Activated CD4-positive, alpha-beta memory T cell treated with anti-CD3 and anti-CD28 coated beads, Interleukin-2, amount 10 ng/mL, durations not matched to agents 7 days and 5 days (primary cell): ENCODE data around the gene ZSWIM5. TPM values are rescaled to one million over a fixed set of nuclear protein-coding genes. Genes with fewer than 3 reads are reported as not detected.
A peak's percentile ranks its signal among the peaks of the same experiment; 100 is the strongest.
"Not testable (repeated sequence)": the region's sequence is repeated elsewhere in the genome, so short reads cannot be mapped to it uniquely, and the experiment has no call there.

Experiments used
- CTCF ChIA-PET: fragments of 350-600 bp; sonication (Branson Sonifier 250); formaldehyde crosslinking; loops from one replicate; lab custom pipeline; 2021; ENCODE audit warnings: antibody characterized with exemption, inconsistent platforms; lab: Charles Lee
- POLR2A ChIA-PET: fragments of 350-600 bp; sonication (Branson Sonifier 250); formaldehyde crosslinking; loops from one replicate; lab custom pipeline; 2021; ENCODE audit warnings: antibody characterized with exemption; lab: Charles Lee
- DNase-seq: peaks from one replicate; pipeline ENCODE4 v3.0.0-alpha.2; 2020
- H3K27ac Mint-ChIP-seq: one replicate; pipeline ENCODE4 v1.8.0; 2021; ENCODE audit warnings: mild to moderate bottlenecking, mixed read lengths
- H3K27me3 Mint-ChIP-seq: one replicate; pipeline ENCODE4 v1.8.0; 2021; ENCODE audit warnings: mixed read lengths
- H3K36me3 Mint-ChIP-seq: one replicate; pipeline ENCODE4 v1.8.0; 2021; ENCODE audit warnings: low read depth, mixed read lengths
- H3K4me1 Mint-ChIP-seq: one replicate; pipeline ENCODE4 v1.8.0; 2021; ENCODE audit warnings: mixed read lengths
- H3K4me3 Mint-ChIP-seq: one replicate; pipeline ENCODE4 v1.8.0; 2021; ENCODE audit warnings: mild to moderate bottlenecking, mixed read lengths
- H3K9me3 Mint-ChIP-seq: one replicate; pipeline ENCODE4 v1.8.0; 2021; ENCODE audit warnings: mixed read lengths
- total RNA-seq, 2 experiments: library from RNA; stranded (reverse); gene quantifications; one replicate each; pipeline ENCODE4 v1.2.3, GENCODE V29; 2021

The ZSWIM5 gene
- total RNA-seq, 2 experiments from 2014 or later: 0.30 to 0.38 TPM

GRCh38 chr1:45009296-45009865, 197.0 kb downstream of the ZSWIM5 start:
- Mint-ChIP-seq H3K4me1 (peaks cover 43% of the 10 kb centered on the region), H3K36me3 (peaks cover 43% of the 10 kb centered on the region), H3K27me3 (no peaks in the 10 kb centered on the region), H3K9me3 (no peaks in the 10 kb centered on the region), H3K4me3 (peak overlapping the region; percentile 81), H3K27ac (no peak overlapping the region)
- CTCF ChIA-PET: interaction anchor here (3.4 to 12.8 kb wide), 4 partner anchors 23 to 293 kb away, joined by 16 to 331 read pairs (median 22); partner anchors contain the start of genes EIF2B3 and PLK3
- no peak for DNase-seq
- POLR2A ChIA-PET: interaction anchor here (0.9 to 5.8 kb wide), 14 partner anchors 23 to 575 kb away, joined by 3 to 76 read pairs (median 31); partner anchors contain the start of genes EIF2B3, HPDL, MUTYH and NASP

GRCh38 chr1:45008516-45008915, 197.9 kb downstream of the ZSWIM5 start:
- no peak overlapping the region for H3K27ac Mint-ChIP-seq
- peaks cover 35% of the 10 kb centered on the region for H3K4me1 Mint-ChIP-seq
- H3K9me3 Mint-ChIP-seq: no peaks in the 10 kb centered on the region
- no peaks in the 10 kb centered on the region for H3K27me3 Mint-ChIP-seq
- ChIA-PET POLR2A (interaction anchor here (1.5 kb wide), 1 partner anchor 287 kb away, joined by 3 read pairs; no protein-coding TSS in a partner anchor), CTCF (no interaction called here)
- no peak for DNase-seq
- H3K36me3 Mint-ChIP-seq: peaks cover 43% of the 10 kb centered on the region
- no peak overlapping the region for H3K4me3 Mint-ChIP-seq

- no peak overlapping the region for H3K4me3 Mint-ChIP-seq
- ChIA-PET CTCF (no interaction called here), POLR2A (interaction anchor here (1.5 kb wide), 1 partner anchor 286 kb away, joined by 3 read pairs; no protein-coding TSS in a partner anchor)
- H3K36me3 Mint-ChIP-seq: peaks cover 47% of the 10 kb centered on the region
- H3K4me1 Mint-ChIP-seq: peaks cover 30% of the 10 kb centered on the region
- no peaks in the 10 kb centered on the region for H3K27me3 Mint-ChIP-seq
- H3K27ac Mint-ChIP-seq: no peak overlapping the region
- DNase-seq: no peak
- H3K9me3 Mint-ChIP-seq: no peaks in the 10 kb centered on the region
Observed at GRCh38 chr1:45008076-45008475, 198.3 kb downstream of the ZSWIM5 start.

- Mint-ChIP-seq H3K27me3 (no peaks in the 10 kb centered on the region), H3K4me1 (peaks cover 24% of the 10 kb centered on the region), H3K36me3 (peaks cover 54% of the 10 kb centered on the region), H3K9me3 (no peaks in the 10 kb centered on the region), H3K27ac (no peak overlapping the region), H3K4me3 (no peak overlapping the region)
- POLR2A ChIA-PET: no interaction called here
- no peak for DNase-seq
- CTCF ChIA-PET: no interaction called here
Observed at GRCh38 chr1:45007311-45007710, 199.1 kb downstream of the ZSWIM5 start.

- no peak for DNase-seq
Observed at GRCh38 chr1:45005761-45006160, 200.6 kb downstream of the ZSWIM5 start.

GRCh38 chr1:45004281-45004920, 202.0 kb downstream of the ZSWIM5 start:
- Mint-ChIP-seq H3K27me3 (no peaks in the 10 kb centered on the region), H3K4me1 (peaks cover 12% of the 10 kb centered on the region), H3K4me3 (no peak overlapping the region), H3K36me3 (peaks cover 61% of the 10 kb centered on the region), H3K27ac (no peak overlapping the region), H3K9me3 (no peaks in the 10 kb centered on the region)
- POLR2A ChIA-PET: interaction anchor here (1.6 kb wide), 1 partner anchor 195 kb away, joined by 4 read pairs; no protein-coding TSS in a partner anchor
- no peak for DNase-seq
- CTCF ChIA-PET: interaction anchor here (1.8 kb wide), 1 partner anchor 14 kb away, joined by 6 read pairs; no protein-coding TSS in a partner anchor

More at GRCh38 chr1:45005761-45006160, 200.6 kb downstream of the ZSWIM5 start:
- Mint-ChIP-seq H3K27ac (no peak overlapping the region), H3K36me3 (peaks cover 60% of the 10 kb centered on the region), H3K27me3 (no peaks in the 10 kb centered on the region), H3K4me1 (peaks cover 19% of the 10 kb centered on the region), H3K4me3 (no peak overlapping the region), H3K9me3 (no peaks in the 10 kb centered on the region)
- CTCF ChIA-PET: interaction anchor here (1.8 kb wide), 1 partner anchor 13 kb away, joined by 6 read pairs; no protein-coding TSS in a partner anchor
- POLR2A ChIA-PET: no interaction called here

- H3K36me3 Mint-ChIP-seq: peaks cover 55% of the 10 kb centered on the region
- CTCF ChIA-PET: interaction anchor here (0.6 to 1.4 kb wide), 2 partner anchors 13 to 81 kb away, joined by 4 to 5 read pairs; no protein-coding TSS in a partner anchor
- no peaks in the 10 kb centered on the region for H3K27me3 Mint-ChIP-seq
- H3K4me3 Mint-ChIP-seq: no peak overlapping the region
- H3K27ac Mint-ChIP-seq: no peak overlapping the region
- no peaks in the 10 kb centered on the region for H3K9me3 Mint-ChIP-seq
- DNase-seq: no peak
- POLR2A ChIA-PET: interaction anchor here (1.6 kb wide), 1 partner anchor 195 kb away, joined by 4 read pairs; no protein-coding TSS in a partner anchor
- peaks cover 9% of the 10 kb centered on the region for H3K4me1 Mint-ChIP-seq
Observed at GRCh38 chr1:45003741-45004140, 202.7 kb downstream of the ZSWIM5 start.

- H3K4me1 Mint-ChIP-seq: peaks cover 9% of the 10 kb centered on the region
- POLR2A ChIA-PET: interaction anchor here (1.0 kb wide), 2 partner anchors 9 to 301 kb away, joined by 3 read pairs; partner anchors contain the start of gene UROD
- no peak overlapping the region for H3K4me3 Mint-ChIP-seq
- H3K9me3 Mint-ChIP-seq: no peaks in the 10 kb centered on the region
- no peak overlapping the region for H3K27ac Mint-ChIP-seq
- DNase-seq: no peak
- H3K36me3 Mint-ChIP-seq: peaks cover 49% of the 10 kb centered on the region
- no peaks in the 10 kb centered on the region for H3K27me3 Mint-ChIP-seq
- CTCF ChIA-PET: interaction anchor here (0.6 to 1.4 kb wide), 3 partner anchors 12 to 82 kb away, joined by 3 to 5 read pairs (median 4); partner anchors contain the start of gene EIF2B3
Observed at GRCh38 chr1:45002650-45003645, 203.5 kb downstream of the ZSWIM5 start.

GRCh38 chr1:45001576-45001975, 204.8 kb downstream of the ZSWIM5 start:
- H3K4me3 Mint-ChIP-seq, CTCF ChIA-PET, H3K27ac Mint-ChIP-seq, H3K4me1 Mint-ChIP-seq, H3K27me3 Mint-ChIP-seq, H3K9me3 Mint-ChIP-seq, POLR2A ChIA-PET, DNase-seq: not testable (repeated sequence)
- peaks cover 38% of the 10 kb centered on the region for H3K36me3 Mint-ChIP-seq

GRCh38 chr1:45001011-45001481, 205.4 kb downstream of the ZSWIM5 start:
- POLR2A ChIA-PET: interaction anchor here (1.0 kb wide), 1 partner anchor 10 kb away, joined by 3 read pairs; the partner anchor contains the start of gene HECTD3
- no peaks in the 10 kb centered on the region for H3K27me3 Mint-ChIP-seq
- CTCF ChIA-PET: no interaction called here
- H3K4me3 Mint-ChIP-seq: no peak overlapping the region
- peaks cover 9% of the 10 kb centered on the region for H3K4me1 Mint-ChIP-seq
- peak overlapping the region; percentile 18 for H3K27ac Mint-ChIP-seq
- no peaks in the 10 kb centered on the region for H3K9me3 Mint-ChIP-seq
- peaks cover 35% of the 10 kb centered on the region for H3K36me3 Mint-ChIP-seq
- DNase-seq: no peak

GRCh38 chr1:44999232-44999631, 207.2 kb downstream of the ZSWIM5 start:
- no peak overlapping the region for H3K4me3 Mint-ChIP-seq
- CTCF ChIA-PET: no interaction called here
- no peak for DNase-seq
- H3K4me1 Mint-ChIP-seq: peaks cover 9% of the 10 kb centered on the region
- peaks cover 21% of the 10 kb centered on the region for H3K36me3 Mint-ChIP-seq
- H3K27me3 Mint-ChIP-seq: peaks cover under 1% of the 10 kb centered on the region
- POLR2A ChIA-PET: interaction anchor here (1.7 to 2.0 kb wide), 2 partner anchors 9 to 13 kb away, joined by 4 to 5 read pairs; partner anchors contain the start of gene EIF2B3
- no peak overlapping the region for H3K27ac Mint-ChIP-seq
- H3K9me3 Mint-ChIP-seq: no peaks in the 10 kb centered on the region
